HepG2 (cell line): ENCODE results near the gene SLC13A3. TPM values are rescaled to one million over a fixed set of nuclear protein-coding genes. Genes with fewer than 3 reads are reported as not detected.

Experiments
- ATAC-seq: fragments of 200-7000 bp; cut with Tn5 transposase; 3 replicates; pipeline ENCODE4 v1.9.1; 2020; ENCODE audit warnings: mild to moderate bottlenecking, moderate library complexity
- BruUV-seq: library from RNA; stranded (reverse); fragments of 400-500 nt; replicated peaks from 2 replicates; lab custom pipeline; 2021; lab: Mats Ljungman, UMichigan
- CTCF ChIA-PET: fragments of 300-600 bp; formaldehyde crosslinking; extraction: SDS; loops from one replicate; lab custom pipeline; 2021; ENCODE audit warnings: low total read pairs, inconsistent platforms, low intra/inter-chr PET ratio; lab: Yijun Ruan, JAX
- POLR2A ChIA-PET: fragments of 350-600 bp; sonication (Branson Sonifier 250); formaldehyde crosslinking; loops from one replicate; lab custom pipeline; 2020; ENCODE audit warnings: antibody characterized with exemption, inconsistent platforms; lab: Yijun Ruan, JAX
- DNase-seq: peaks from one replicate; pipeline ENCODE4 v3.0.0-alpha.2; 2015; ENCODE audit warnings: low spot score
- FAIRE-seq: peaks from 3 replicates; lab custom pipeline; 2011; peaks lifted over from hg19 to GRCh38; lab: Jason Lieb, UNC
- H2AFZ ChIP-seq: one replicate; pipeline ENCODE4 v1.6.1; 2011; ENCODE audit warnings: low read length, inconsistent platforms
- H3K27ac ChIP-seq: fragments of 300-600 bp; 3 replicates; pipeline ENCODE4 v1.8.0; 2011; ENCODE audit warnings: mixed run types, mild to moderate bottlenecking, mixed read lengths, low read length, inconsistent platforms; ENCODE audit not compliant: insufficient read depth; ENCODE audit errors: extremely low read length
- H3K27me3 ChIP-seq, 2 experiments: fragments of 200-600 bp in 1 of 2; 2 replicates in 1 of 2; 3 replicates in 1 of 2; pipeline versions ENCODE4 v1.6.0 to v1.8.0; 2011; ENCODE audit warnings: low read length in 2 of 2, mild to moderate bottlenecking in 2 of 2, moderate library complexity in 2 of 2, inconsistent platforms in 1 of 2; ENCODE audit not compliant: insufficient read depth in 2 of 2, control insufficient read depth in 1 of 2
- H3K36me3 ChIP-seq, 2 experiments: fragments of 200-600 bp in 1 of 2; replicated peaks in 1 of 2; 2 replicates in 1 of 2; 3 replicates in 1 of 2; pipeline versions ENCODE4 v1.5.1 to v1.8.0; 2011; ENCODE audit warnings: low read length in 2 of 2, inconsistent platforms in 1 of 2; ENCODE audit not compliant: insufficient read depth in 2 of 2, control insufficient read depth in 1 of 2
- H3K4me1 ChIP-seq: 2 replicates; pipeline ENCODE4 v1.5.1; 2012; ENCODE audit warnings: low read length, inconsistent platforms; ENCODE audit not compliant: insufficient read depth
- H3K4me2 ChIP-seq: 2 replicates; pipeline ENCODE4 v1.6.0; 2011; ENCODE audit warnings: low read depth, low read length, inconsistent platforms
- H3K4me3 ChIP-seq, 3 experiments: fragments of 200-600 bp in 1 of 3; sonication (generic), shearing (Covaris generic) in 1 of 3; replicated peaks in 1 of 3; 2 replicates each; pipeline ENCODE4 v1.5.1; 2011 to 2016; ENCODE audit warnings: low read length in 3 of 3, inconsistent platforms in 2 of 3, low read depth in 2 of 3, mild to moderate bottlenecking in 2 of 3, control low read depth in 1 of 3, mixed read lengths in 1 of 3; ENCODE audit not compliant: insufficient read depth in 1 of 3
- H3K79me2 ChIP-seq: one replicate; pipeline ENCODE4 v1.6.1; 2011; ENCODE audit warnings: low read length, inconsistent platforms; ENCODE audit not compliant: insufficient read depth
- H3K9ac ChIP-seq: 2 replicates; pipeline ENCODE4 v1.6.0; 2011; ENCODE audit warnings: mild to moderate bottlenecking, low read depth, low read length, inconsistent platforms; ENCODE audit not compliant: insufficient read depth
- H3K9me3 ChIP-seq: 2 replicates; pipeline ENCODE4 v1.5.1; 2012; ENCODE audit warnings: mild to moderate bottlenecking, low read length
- H4K20me1 ChIP-seq: 2 replicates; pipeline ENCODE4 v1.6.0; 2011; ENCODE audit warnings: inconsistent platforms, mild to moderate bottlenecking, low read length, moderate library complexity; ENCODE audit not compliant: insufficient read depth
- CHD4 ChIP-seq: fragments of 200-600 bp; sonication (generic); IDR thresholded peaks from 2 replicates; pipeline ENCODE4 v1.7.0; 2017; ENCODE audit warnings: mild to moderate bottlenecking, low read length, borderline replicate concordance
- GTF2F1 ChIP-seq: fragments of 150-350 bp; IDR thresholded peaks from 2 replicates; pipeline ENCODE4 v1.6.1; 2014; ENCODE audit warnings: low read length
- MLX ChIP-seq: IDR thresholded peaks from 2 replicates; pipeline ENCODE4 v1.6.1; 2016
- MTF1 ChIP-seq: sonication (generic); formaldehyde crosslinking; IDR thresholded peaks from 2 replicates; pipeline ENCODE4 v1.5.0; 2020; ENCODE audit warnings: missing genetic modification reagents
- POGK ChIP-seq: sonication (generic); formaldehyde crosslinking; conservative IDR thresholded peaks from 2 replicates; pipeline ENCODE4 v1.8.0; 2022; ENCODE audit warnings: mild to moderate bottlenecking, moderate library complexity, missing genetic modification reagents
- RBAK ChIP-seq: sonication (generic); formaldehyde crosslinking; IDR thresholded peaks from 2 replicates; pipeline ENCODE4 v1.5.1; 2020; ENCODE audit warnings: mild to moderate bottlenecking, missing genetic modification reagents
- RFX1 ChIP-seq: fragments of 450-650 bp; IDR thresholded peaks from 2 replicates; pipeline ENCODE4 v1.6.1; 2017
- RFX3 ChIP-seq: IDR thresholded peaks from 2 replicates; pipeline ENCODE4 v1.6.1; 2016; ENCODE audit warnings: missing biosample characterization, missing genetic modification reagents
- RORA ChIP-seq: sonication (generic); formaldehyde crosslinking; IDR thresholded peaks from 2 replicates; pipeline ENCODE4 v1.5.0; 2020; ENCODE audit warnings: mild to moderate bottlenecking, missing genetic modification reagents, moderate library complexity
- SAP130 ChIP-seq: IDR thresholded peaks from 2 replicates; pipeline ENCODE4 v1.6.1; 2016; ENCODE audit warnings: low read depth
- ZNF138 ChIP-seq: sonication (generic); formaldehyde crosslinking; IDR thresholded peaks from 2 replicates; pipeline ENCODE4 v1.5.0; 2020; ENCODE audit warnings: mild to moderate bottlenecking, low read depth, missing genetic modification reagents
- ZNF160 ChIP-seq: sonication (generic); formaldehyde crosslinking; IDR thresholded peaks from 2 replicates; pipeline ENCODE4 v1.8.0; 2022; ENCODE audit warnings: mild to moderate bottlenecking, inconsistent platforms, missing genetic modification reagents
- ZNF343 ChIP-seq: sonication (generic); formaldehyde crosslinking; IDR thresholded peaks from 2 replicates; pipeline ENCODE4 v1.4.0; 2020; ENCODE audit warnings: mild to moderate bottlenecking, missing genetic modification reagents
- ZNF674 ChIP-seq: sonication (generic); formaldehyde crosslinking; IDR thresholded peaks from 2 replicates; pipeline ENCODE4 v1.5.0; 2020; ENCODE audit warnings: low read depth, mild to moderate bottlenecking, missing genetic modification reagents
- ZNF704 ChIP-seq: sonication (generic); formaldehyde crosslinking; IDR thresholded peaks from 2 replicates; pipeline ENCODE4 v1.8.1; 2023; ENCODE audit warnings: mild to moderate bottlenecking, inconsistent platforms, moderate library complexity, missing genetic modification reagents, borderline replicate concordance
- WGBS: methylation state at CpG from one replicate; pipeline ENCODE4 v1.1.6; 2017; ENCODE audit warnings: low lambda C conversion rate; 5-methylcytosine and 5-hydroxymethylcytosine counted together
- in situ Hi-C: cut with HindIII; loops from 2 replicates; pipeline ENCODE4 v1.10.0; 2017; ENCODE audit warnings: low pct_unique_long_range_greater_than_20kb; ENCODE audit not compliant: extremely low pct_ligation_motif_present
- intact Hi-C: fragments of 100-400 bp; cut with micrococcal nuclease; formaldehyde crosslinking; loops from one replicate; pipeline ENCODE4 v1.10.0; 2022; ENCODE audit not compliant: unreplicated experiment
- polyA plus RNA-seq, 8 experiments: library from polyadenylated mRNA; depleted of rRNA in 3 of 8; stranded (reverse) in 7 of 8; unstranded in 1 of 8; fragments of >200 nt; fragmentation: Illumina TruSeq in 4 of 8; extraction: Trizol in 4 of 8; gene quantifications; 2 replicates each; pipeline versions ENCODE4 v1.2.1 to v1.2.3, GENCODE V29; 2011 to 2016; ENCODE audit warnings: low read depth in 4 of 8, missing spikeins in 1 of 8, mixed read lengths in 1 of 8; ENCODE audit not compliant: insufficient read depth in 1 of 8
- total RNA-seq, 5 experiments: library from RNA; depleted of rRNA; stranded (reverse); fragments of >200 nt; fragmentation: Illumina TruSeq; extraction: Trizol; gene quantifications; 2 replicates each; pipeline ENCODE4 v1.2.3, GENCODE V29; 2016; ENCODE audit warnings: low read depth in 1 of 5

SLC13A3 gene
- total and polyA plus RNA-seq, 2 of the 13 experiments (the other 11 are each of a cell fraction or from before 2014, with no cell fraction given), result 66.5 to 76.0 TPM

- CTCF ChIA-PET, result no interaction called here
- no TSS peak for BruUV-seq
- FAIRE-seq (no peak), ATAC-seq (peak; percentile 23; the same call in 2 of the 3 replicates), DNase-seq (no peak)
- no peaks in the 10 kb centered on the region for H3K36me3 ChIP-seq
- intact Hi-C loops (no loop called here), in situ Hi-C loops (no loop called here)
- no peak overlapping the region for H3K27ac ChIP-seq
- H3K4me2 ChIP-seq, result peak overlapping the region; percentile 17
- POLR2A ChIA-PET, result no interaction called here
- 4% methylated on average over 3 of the region's 3 CpGs for WGBS
- H3K4me3 ChIP-seq, result no peak overlapping the region
- H3K27me3 ChIP-seq, result no peaks in the 10 kb centered on the region
- H2AFZ ChIP-seq, result peak overlapping the region; percentile 3
- no peaks in the 10 kb centered on the region for H3K9me3 ChIP-seq
- peaks cover 53% of the 10 kb centered on the region for H3K4me1 ChIP-seq
- H4K20me1 ChIP-seq, result no peaks in the 10 kb centered on the region
- H3K9ac ChIP-seq, result 0 out of 2 replicates have a peak overlapping the region, but pooled peaks have one; percentile 16
- peak; percentile 67 for TF ChIP-seq RFX1
- no peak for TF ChIP-seq GTF2F1
- TF ChIP-seq MLX (CRISPR knock-in tag), result no peak
- TF ChIP-seq RORA, result no peak
- no peak for TF ChIP-seq RBAK (CRISPR knock-in tag)
- TF ChIP-seq ZNF343 (CRISPR knock-in tag), result no peak
- peak; percentile 67 for TF ChIP-seq RFX3 (CRISPR knock-in tag)
- TF ChIP-seq CHD4, result no peak
- TF ChIP-seq ZNF674 (CRISPR knock-in tag), result no peak
- no peak for TF ChIP-seq ZNF138 (CRISPR knock-in tag)
- 0 out of 2 replicates have a peak, but pooled peaks have one; percentile 2 for TF ChIP-seq POGK
- 0 out of 2 replicates have a peak, but pooled peaks have one; percentile 15 for TF ChIP-seq SAP130
- TF ChIP-seq ZNF160 (CRISPR knock-in tag), result no peak
- TF ChIP-seq MTF1 (CRISPR knock-in tag), result no peak
- TF ChIP-seq ZNF704 (CRISPR knock-in tag), result no peak
- H3K79me2 ChIP-seq, result no peaks in the 10 kb centered on the region
These were observed 44.6 kb upstream of the SLC13A3 start for GRCh38 chr20:46695892-46696291.
